ENCODE measurements around the gene RABGAP1L.
"Not testable (repeated sequence)": the region's sequence is repeated elsewhere in the genome, so short reads cannot be mapped to it uniquely, and the experiment has no call there.

The RABGAP1L gene

DNA sequence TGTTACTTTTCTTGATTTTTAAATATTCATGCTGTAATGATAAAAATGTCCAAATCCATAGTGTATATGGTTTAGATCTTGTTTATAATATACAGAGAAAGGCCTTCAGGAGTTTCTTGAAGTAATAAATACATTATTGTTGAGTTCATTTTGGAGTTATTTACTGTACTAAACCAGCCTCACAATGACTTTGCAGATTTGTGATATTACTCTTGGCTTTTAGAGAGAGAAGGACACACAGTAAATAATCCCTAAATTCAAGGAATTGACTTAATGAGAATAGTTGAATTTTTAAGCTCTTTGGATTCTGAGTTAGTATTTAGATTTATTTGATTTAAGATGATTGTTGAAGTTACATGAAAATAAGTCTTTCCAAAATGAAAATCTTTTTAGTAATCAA, 38.9 kb downstream of the RABGAP1L start:
- DNase-seq (ENCODE audit: low spot score), result no peak

DNA sequence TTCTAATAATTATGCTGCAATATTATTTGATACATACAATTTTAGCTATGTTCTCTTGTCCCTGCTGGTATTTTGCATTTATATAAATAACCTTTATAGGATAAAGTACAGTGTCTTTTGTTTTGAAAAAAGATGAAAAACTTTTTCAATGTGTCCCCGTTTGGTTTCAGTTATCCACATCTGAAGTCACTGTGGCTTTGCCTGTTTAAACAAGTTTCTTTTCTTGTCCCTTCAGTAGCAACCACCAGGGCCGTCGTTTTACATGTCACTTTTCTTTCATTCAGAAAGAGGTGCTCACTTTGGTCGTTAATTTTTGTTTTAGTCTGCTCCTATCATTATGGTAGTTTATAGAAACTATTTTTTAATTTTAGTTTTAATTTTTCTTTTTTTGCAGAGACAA, 41.4 kb downstream of the RABGAP1L start:
- DNase-seq (ENCODE audit: low spot score), result no peak

DNA sequence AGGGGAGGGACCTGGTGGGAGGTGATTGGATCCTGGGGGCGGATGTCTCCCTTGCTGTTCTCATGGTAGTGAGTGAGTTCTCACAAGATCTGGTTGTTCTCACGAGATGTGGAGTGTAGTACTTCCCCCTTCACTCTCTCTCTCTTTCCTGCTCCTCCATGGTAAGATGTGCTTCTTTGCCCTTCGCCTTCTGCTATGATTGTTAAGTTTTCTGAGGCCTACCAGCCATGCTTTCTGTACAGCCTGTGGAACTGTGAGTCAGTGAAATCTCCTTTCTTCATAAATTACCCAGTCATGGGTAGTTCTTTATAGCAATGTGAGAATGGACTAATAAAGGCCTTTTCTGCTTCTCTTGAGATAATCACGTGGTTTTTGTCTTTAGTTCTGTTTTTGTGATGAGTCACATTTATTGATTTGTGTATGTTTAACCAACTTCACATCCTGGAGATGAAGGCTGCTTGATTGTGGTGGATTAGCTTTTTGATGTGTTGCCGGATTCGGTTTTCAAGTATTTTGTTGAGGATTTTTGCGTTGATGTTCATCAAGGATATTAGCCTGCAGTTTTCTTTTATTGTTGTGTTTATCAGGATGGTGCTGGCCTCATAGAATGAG, 45.5 kb downstream of the RABGAP1L start:
- DNase-seq (ENCODE audit: low spot score), result no peak

DNA sequence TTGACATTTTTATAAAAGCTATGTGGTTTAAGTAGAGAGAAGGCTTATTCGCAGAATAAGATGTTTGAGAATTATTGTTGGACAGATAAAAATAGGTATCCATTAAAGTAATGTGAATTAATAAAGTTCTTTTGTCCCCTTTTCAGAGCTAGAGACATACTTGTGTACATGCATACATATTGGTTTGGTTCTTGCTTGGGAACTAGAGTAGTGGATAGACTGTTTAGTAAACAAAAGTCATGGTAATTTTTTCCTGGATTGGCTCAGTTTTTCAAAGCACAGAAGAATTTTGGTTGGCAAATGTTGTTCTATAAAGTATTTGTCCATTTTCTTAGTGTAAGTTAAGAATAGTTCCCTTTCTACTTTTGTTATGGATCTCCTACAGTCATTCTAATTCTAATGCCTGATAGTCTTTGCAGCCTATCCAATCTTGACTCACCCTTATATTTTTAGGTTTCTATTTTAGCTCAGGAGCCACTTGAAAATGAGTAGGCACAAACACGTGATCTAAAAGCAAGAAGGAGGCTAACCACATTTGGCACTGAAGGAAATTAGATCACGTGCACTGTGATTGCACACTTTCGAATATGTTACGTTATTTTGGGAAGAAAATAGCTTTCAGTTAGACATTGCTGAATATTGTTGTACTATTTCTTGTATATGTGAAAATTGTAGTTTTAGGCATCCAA, 47.0 kb downstream of the RABGAP1L start:
- no peak for DNase-seq (ENCODE audit: low spot score)

DNA sequence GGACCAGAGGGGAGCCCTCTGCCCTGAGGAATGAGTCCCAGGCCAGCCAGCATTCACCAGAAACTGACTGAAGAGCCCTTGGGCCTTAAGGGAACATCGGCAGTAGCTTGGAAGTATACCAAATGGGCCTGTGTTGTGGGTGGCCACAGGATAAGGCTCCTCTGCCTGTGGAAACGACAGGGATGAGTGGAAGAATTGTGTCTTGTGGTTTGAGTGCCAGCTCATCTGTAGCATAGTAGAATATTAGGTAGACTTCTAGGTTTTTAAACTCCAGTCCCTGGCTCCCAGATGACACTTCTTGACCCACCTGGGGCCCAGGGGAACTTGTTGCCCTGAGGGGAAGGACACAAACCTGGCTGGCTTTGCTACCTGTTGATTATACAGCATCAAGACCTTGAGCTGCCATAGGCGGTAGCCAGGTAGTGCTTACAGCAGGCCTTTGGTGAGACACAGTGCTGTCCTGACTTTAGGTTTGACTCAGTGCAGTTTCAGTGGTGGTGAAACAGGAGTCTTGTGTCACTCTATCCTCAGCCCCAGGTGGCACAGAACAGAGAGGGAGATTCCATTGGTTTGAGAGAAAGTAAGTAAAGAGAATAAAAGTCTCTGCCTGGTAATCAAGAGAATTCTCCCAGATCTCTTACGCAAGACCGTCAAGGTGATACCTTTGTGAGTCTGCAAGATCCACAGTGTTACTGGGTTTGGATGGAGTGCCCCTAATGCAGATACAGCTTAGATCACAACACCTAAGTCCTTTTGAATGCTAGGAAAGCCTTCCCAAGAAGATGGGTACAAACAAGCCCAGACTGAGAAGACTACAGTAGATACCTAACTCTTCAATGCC, 50.2 kb downstream of the RABGAP1L start:
- no peak for DNase-seq (ENCODE audit: low spot score)

DNA sequence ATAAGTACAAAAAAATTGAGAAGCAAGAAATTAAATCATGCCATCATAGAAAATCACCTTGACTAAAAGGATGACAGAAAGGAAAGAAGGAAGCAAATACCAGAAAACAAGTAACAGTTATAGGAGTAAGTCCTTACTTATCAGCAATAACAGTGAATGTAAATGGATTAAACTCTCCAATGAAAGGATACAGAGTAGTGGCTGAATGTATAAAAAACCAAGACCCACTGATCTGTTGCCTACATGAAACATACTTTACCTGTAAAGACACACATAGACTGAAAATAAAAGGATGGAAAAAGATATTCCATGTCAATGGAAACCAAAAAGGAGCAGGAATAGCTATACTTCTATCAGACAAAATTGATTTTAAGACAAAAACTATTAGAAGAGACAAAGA, 52.2 kb downstream of the RABGAP1L start:
- no peak for DNase-seq (ENCODE audit: low spot score)

DNA sequence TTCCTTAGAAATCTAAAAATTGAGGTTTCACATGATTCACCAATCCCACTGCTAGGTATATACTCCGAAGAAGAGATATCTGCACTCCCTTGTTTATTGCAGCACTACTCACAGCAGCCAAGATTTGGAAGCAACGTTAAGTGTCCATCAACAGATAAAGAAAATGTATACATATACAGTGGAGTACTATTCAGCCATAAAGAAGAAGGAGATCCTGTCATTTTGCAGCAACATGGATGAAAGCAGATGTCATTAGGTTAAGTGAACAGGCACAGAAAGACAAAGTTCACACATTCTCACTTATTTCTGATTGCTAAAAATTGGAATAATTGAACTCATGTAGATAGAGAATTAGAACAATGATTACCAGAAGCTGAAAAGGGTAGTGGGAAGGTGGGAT, 56.4 kb downstream of the RABGAP1L start:
- DNase-seq (ENCODE audit: low spot score), result no peak

DNA sequence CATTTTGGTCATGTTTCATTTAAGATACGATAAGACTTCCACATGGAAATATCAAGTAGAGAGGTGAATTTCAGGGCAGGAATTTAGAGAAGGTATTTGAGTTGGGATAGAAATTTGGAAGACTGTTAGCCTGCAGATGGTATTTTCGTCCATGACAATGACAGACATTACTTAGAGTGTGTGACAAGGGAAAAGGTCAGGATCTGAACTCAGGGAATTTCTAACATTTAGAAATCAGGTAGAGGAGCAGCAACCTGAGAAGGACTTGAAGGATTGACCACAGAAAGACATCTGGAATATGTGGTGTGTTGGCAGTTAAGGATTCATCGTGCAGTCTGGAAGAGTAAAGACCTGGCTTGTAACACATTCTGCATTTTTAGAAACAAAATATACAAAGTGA, 57.9 kb downstream of the RABGAP1L start:
- no peak for DNase-seq (ENCODE audit: low spot score)

DNA sequence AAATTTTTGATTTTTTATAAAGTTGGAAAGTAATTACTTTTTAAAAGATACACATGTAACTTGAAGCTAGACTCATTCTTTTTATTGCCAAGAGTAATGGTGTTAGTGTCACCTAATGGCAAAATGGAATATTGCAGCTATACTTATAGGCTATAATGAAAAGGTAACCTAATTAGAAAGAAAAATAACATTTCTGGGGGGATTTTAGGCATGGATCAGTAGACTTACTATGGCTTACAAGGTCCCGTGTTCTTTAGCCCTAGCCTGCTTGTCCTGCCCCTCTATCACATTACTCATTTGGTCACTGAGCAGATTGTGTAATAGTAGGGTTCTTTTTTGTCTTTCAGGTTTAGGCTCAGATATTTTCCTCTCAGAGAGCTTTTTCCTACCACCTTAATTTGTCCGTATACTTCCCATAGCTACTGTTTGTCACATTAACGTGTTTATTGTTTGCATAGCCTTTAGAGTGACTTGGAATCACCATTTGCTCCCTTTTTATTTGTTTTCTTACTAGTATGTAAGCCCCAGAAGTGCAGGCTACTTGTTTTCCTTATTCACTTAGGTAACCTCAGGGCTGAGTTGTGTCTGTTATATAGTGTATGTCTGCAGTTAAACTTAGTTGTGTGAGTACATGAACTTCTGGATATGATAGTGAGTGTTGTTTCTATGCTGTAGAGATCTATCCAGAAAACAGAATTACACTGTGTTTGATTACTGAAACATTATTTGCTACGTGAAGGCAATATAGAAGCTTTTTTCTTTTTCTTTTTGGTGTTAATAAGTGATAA, 58.7 kb downstream of the RABGAP1L start:
- DNase-seq (ENCODE audit: low spot score), result no peak

DNA sequence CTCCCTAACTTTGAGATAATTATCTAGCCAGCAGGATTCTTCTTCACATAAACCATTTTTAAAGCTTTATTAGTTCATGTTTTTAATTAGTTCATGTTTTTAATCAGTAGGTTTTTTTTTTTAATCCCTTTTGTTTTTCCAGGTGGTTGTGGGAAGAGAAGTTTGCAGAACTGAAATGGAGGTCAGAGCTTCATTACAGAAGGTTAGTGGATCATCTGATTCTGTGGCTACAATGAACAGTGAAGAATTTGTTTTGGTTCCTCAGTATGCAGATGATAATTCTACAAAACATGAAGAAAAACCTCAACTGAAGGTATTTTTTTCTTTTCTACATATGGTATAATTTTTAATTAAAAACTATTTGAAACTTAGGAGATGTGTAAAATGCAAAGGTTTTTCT, 59.7 kb downstream of the RABGAP1L start:
- no peak for DNase-seq (ENCODE audit: low spot score)

DNA sequence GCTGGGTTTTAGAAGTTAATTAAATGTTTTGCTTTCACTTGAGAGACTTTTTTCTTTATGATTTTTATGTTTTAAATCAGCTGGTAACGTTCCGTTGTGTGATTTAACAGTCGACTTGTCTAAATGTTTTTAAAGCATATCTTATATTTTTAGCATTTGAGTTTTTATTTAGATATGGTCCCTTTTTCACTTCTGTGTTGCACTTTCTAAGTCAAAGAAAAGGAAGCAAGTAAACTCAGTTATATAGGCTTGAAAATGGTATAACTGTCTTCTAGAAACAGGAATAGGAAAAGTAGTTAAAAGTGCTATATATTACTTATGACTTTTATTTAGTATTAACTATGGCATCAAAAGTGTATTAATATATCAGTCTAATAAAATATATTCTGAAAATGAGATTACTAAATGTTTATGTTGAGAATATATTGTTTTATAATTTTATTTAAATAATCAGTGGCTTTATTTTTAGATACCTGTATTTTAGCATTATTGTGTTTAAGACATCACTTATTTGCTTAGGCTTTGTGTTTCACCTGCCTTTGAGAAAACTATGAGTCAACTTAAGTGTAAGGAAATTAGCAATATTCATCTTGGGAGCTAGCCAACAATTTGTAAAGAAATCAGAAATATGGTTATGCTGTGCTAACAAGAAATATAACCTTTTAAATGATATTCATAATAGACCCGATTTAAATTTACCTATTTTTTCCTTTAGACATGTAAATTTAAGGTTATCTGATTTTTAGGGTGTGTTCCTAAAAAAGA, 60.5 kb downstream of the RABGAP1L start:
- DNase-seq (ENCODE audit: low spot score), result no peak

DNA sequence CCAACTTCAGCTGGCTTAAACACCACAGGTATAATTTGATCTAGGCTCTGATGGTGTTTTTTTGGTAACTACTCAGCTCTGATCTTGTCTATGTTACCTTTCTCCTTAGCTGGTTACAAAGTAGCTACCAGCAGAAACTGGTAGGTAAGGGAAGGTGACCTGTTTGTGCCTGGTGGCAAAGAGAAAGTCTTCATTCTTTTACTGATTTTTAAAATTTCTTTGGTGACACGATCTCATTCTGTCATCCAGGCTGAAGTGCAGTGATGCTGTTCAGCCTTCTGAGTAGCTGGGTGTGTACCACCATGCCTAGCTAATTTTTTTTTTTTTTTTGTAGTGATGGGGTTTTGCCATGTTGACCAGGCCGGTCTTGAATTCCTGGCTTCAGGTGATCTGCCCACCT, 62.4 kb downstream of the RABGAP1L start:
- no peak for DNase-seq (ENCODE audit: low spot score)

DNA sequence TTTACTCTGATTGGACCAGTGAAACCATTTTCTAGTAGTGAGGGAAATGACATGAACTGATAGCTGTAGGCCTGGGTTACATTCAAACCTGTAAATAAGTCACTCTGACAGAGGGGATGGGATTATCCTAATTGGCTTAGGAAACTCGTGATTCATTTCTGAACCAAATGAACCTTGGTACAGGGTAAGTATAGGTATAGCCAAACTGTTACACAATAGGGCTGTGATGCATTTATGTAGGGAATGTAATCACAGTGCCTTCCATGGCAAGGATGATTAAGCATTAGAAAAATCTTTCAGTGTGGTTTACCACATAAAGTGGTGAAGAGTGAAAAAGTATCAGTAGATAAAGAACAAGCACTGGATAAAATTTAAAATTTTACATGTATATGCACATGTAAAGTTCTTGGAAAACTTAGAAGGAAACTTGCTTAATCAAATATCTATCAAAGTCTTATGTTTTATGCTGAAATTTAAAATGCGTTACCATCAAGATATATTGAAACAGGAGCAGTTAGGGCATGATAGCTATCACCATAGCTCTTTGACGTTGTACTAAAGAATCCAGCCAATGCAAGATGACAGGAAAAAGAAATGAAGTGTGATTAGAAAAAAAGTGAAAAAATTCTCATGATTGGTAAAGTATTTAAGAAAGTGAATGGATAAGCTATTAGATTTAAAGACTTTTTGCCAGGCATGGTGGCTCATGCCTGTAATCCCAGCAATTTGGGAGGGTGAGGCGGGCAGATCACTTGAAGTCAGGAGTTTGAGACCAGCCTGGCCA, 63.0 kb downstream of the RABGAP1L start:
- DNase-seq (ENCODE audit: low spot score), result no peak

DNA sequence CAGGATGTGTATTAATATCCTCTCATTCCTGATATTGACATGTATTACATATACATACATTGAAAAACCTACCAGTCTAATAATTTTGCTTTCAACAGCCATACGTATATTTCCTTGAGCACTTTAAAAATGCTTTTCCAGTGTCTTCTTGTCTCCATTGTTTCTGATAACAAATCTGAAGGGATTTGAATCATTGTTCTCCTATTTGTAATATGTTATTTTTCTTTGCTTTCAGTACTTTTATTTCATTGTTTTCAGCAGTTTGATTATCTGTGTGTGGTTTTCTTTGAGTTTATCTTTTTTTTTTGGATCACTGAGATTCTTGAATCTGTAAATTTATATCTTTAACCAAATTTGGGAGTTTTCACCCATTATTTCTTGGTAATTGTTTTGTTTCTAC, 65.3 kb downstream of the RABGAP1L start:
- no peak for DNase-seq (ENCODE audit: low spot score)

DNA sequence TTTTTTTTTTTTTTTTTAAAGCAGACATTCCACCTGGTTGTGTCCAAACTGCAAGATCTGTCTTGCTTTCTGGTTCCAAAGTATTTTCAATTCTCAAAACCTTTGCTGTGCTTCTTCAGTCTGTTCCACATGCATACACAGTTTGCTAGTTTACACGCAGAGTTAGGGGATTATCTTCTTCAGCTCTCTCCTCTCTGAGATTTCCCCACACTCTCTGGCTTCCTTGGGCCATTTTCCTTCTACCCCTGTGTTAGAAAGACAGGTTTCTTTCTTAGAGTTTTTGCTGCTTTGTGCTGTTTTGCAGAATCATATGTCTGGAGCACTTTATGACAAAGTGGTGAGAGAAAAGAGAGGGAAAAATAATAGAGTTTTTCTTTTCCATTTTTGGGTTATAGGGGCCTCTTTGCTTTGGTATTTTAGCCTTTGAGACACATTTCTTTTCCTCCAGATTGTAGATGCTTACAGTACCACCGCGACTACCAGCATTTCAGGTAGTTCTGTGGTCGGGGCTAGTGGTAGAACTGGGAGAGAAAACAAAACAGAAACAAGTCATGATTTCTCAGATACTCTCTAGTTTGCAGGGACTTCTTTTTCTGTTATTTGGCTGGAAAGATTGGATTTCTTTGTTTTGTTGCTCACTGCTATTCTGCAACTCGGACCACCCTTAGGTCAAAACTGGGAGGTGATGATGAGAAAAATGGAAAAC, 66.3 kb downstream of the RABGAP1L start:
- DNase-seq (ENCODE audit: low spot score), result no peak

DNA sequence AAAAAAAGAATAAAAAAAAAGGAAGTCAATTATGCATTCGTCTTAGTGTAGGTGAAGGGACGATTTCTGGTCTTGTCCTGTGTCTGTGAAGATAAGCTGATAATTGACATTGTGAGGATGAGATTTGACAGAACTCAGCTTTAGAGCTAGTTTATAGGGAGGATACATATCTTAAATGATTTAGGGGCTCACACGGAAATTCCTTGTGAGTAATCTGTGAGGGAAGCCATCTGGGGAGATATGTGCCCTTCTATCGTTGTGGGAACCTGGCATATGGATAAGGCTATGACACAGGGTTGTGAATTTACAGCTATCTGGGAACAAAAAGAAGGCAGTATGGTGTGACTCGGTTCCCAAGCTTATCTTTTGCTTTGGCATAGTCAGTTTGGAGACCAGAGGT, 71.1 kb downstream of the RABGAP1L start:
- DNase-seq (ENCODE audit: low spot score), result no peak

DNA sequence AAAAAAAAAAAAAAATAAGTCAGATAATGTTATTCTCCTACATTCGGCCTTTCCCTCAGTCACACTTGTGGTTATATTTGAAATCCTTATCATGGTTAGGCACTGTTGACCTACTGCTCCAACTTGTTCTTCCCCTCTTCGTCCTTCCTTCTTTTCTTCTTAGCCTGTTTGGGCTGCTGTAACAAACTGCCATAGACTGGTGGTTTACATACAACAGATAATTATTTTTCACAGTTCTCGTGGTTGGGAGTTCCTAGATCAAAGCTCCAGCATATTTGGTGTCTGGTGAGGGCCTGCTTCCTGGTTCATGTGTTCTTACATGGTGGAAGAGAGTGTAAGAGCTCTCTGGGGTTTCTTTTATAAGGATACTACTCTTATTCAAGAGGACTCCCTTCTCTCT, 73.4 kb downstream of the RABGAP1L start:
- DNase-seq (ENCODE audit: low spot score), result no peak

DNA sequence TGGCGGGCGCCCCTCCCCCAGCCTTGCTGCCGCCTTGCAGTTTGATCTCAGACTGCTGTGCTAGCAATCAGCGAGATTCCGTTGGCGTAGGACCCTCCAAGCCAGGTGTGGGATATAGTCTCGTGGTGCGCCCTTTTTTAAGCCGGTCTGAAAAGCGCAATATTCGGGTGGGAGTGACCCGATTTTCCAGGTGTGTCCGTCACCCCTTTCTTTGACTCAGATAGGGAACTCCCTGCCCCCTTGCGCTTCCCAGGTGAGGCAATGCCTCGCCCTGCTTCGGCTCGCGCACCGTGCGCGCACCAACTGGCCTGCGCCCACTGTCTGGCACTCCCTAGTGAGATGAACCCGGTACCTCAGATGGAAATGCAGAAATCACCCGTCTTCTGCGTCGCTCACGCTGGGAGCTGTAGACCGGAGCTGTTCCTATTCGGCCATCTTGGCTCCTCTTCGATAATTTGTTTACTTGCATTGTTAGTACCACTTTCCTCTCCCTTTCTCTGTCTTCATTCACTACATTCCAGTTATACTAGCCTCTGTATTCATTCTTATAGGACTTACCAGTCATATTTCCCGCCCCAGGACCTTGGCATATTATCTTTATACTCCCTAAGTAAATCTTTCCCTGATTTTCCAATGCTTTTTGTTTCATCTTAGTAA, 79.7 kb downstream of the RABGAP1L start:
- DNase-seq (ENCODE audit: low spot score), result not testable (repeated sequence)

DNA sequence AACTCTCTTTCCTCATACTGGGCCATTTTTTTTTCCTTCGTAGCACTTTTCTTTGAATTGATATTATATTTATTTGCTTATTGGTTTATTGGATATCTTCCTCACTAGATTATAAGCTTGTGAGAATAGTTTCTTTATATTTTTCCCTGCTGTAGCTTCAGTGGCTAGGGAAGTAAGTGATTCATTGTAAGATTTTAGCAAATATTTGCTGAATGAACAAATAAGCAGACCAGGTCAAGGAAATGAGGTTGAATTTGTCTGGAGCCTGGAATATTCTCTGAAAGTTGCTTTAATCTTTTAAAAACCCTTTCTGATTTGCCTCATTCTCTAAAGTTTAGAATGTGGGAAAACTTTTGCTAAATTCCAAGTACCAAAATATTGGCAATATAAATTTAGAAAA, 80.2 kb downstream of the RABGAP1L start:
- DNase-seq (ENCODE audit: low spot score), result no peak

DNA sequence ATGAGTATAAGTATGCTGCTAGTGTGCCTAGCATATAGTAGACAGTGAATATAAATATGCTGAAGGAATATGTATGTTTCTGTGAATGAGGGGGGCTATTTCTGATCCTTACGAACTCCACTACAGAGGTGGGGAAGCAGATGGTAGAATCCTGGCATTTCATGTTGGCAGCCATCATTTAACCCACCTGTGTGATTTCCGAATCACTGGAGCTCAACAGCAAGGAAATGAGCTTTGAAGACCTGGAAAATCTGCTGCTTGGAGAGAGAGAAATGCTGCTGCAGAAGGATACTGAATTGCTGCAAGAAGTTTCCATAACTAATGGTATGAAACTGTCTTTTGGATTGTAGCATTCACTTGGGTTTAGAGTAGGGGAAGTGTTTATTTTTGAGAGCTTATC, 83.5 kb downstream of the RABGAP1L start:
- DNase-seq (ENCODE audit: low spot score), result no peak

Measured in left forelimb (tissue), 1 donor.